IMR-90 (cell line): ENCODE results near the gene SVBP. TPM values are rescaled to one million over a fixed set of nuclear protein-coding genes. Genes with fewer than 3 reads are reported as not detected.

Experiments used
- ATAC-seq: fragments of 200-7000 bp; cut with Tn5 transposase; 2 replicates; pipeline ENCODE4 v1.9.1; 2020; ENCODE audit warnings: low read depth, mild to moderate bottlenecking, moderate library complexity
- BruUV-seq: library from RNA; stranded (reverse); fragments of 400-500 nt; replicated peaks from 2 replicates; lab custom pipeline; 2021; lab: Mats Ljungman, UMichigan
- CTCF ChIA-PET: fragments of 300-600 bp; formaldehyde crosslinking; extraction: SDS; loops from one replicate; lab custom pipeline; 2021; ENCODE audit warnings: antibody characterized with exemption; lab: Yijun Ruan, JAX
- POLR2A ChIA-PET: fragments of 300-600 bp; sonication (Branson Sonifier 250); formaldehyde crosslinking; loops from one replicate; lab custom pipeline; 2022; ENCODE audit warnings: antibody characterized with exemption; ENCODE audit not compliant: unreplicated experiment; lab: Charles Lee
- DNase-seq: peaks from one replicate; pipeline ENCODE4 v3.0.0; 2013
- H2AFZ ChIP-seq: replicated peaks from 2 replicates; pipeline ENCODE3; 2013; ENCODE audit warnings: low read length, mild to moderate bottlenecking; ENCODE audit not compliant: poor library complexity
- H2AK5ac ChIP-seq: 2 replicates; pipeline ENCODE4 v1.6.1; 2013; ENCODE audit warnings: low read depth, low read length, inconsistent platforms
- H2AK9ac ChIP-seq: replicated peaks from 2 replicates; pipeline ENCODE3; 2013; ENCODE audit warnings: mild to moderate bottlenecking, low read depth, low read length, moderate library complexity; ENCODE audit not compliant: poor library complexity
- H2BK120ac ChIP-seq: 2 replicates; pipeline ENCODE4 v1.6.1; 2013; ENCODE audit warnings: low read depth, low read length, inconsistent platforms
- H2BK15ac ChIP-seq: 3 replicates; pipeline ENCODE4 v1.6.1; 2013; ENCODE audit warnings: low read depth, low read length, inconsistent platforms
- H2BK20ac ChIP-seq: 2 replicates; pipeline ENCODE4 v1.6.1; 2013; ENCODE audit warnings: low read depth, mild to moderate bottlenecking, inconsistent platforms, low read length, moderate library complexity
- H2BK5ac ChIP-seq: 2 replicates; pipeline ENCODE4 v1.6.1; 2013; ENCODE audit warnings: mild to moderate bottlenecking, low read depth, low read length, inconsistent platforms; ENCODE audit not compliant: poor library complexity, severe bottlenecking
- H3K14ac ChIP-seq: replicated peaks from 2 replicates; pipeline ENCODE4 v1.6.1; 2013; ENCODE audit warnings: low read depth, low read length, inconsistent platforms
- H3K18ac ChIP-seq: 2 replicates; pipeline ENCODE4 v1.6.1; 2013; ENCODE audit warnings: low read depth, low read length, control low read depth
- H3K23ac ChIP-seq: 2 replicates; pipeline ENCODE4 v1.6.1; 2013; ENCODE audit warnings: low read depth, low read length, inconsistent platforms
- H3K27ac ChIP-seq: 2 replicates; pipeline ENCODE4 v1.5.1; 2013; ENCODE audit warnings: mild to moderate bottlenecking, control low read depth, low read length; ENCODE audit not compliant: insufficient read depth
- H3K27me3 ChIP-seq: 2 replicates; pipeline ENCODE4 v1.6.1; 2013; ENCODE audit warnings: low read length; ENCODE audit not compliant: control insufficient read depth, insufficient read depth
- H3K36me3 ChIP-seq: 2 replicates; pipeline ENCODE4 v1.6.1; 2013; ENCODE audit warnings: low read length, mixed read lengths; ENCODE audit not compliant: control insufficient read depth, insufficient read depth
- H3K4ac ChIP-seq: 2 replicates; pipeline ENCODE4 v1.6.1; 2013; ENCODE audit warnings: low read depth, low read length, inconsistent platforms
- H3K4me1 ChIP-seq: 2 replicates; pipeline ENCODE4 v1.6.1; 2013; ENCODE audit warnings: low read length, mixed read lengths; ENCODE audit not compliant: control insufficient read depth, insufficient read depth
- H3K4me2 ChIP-seq: 2 replicates; pipeline ENCODE4 v1.6.1; 2013; ENCODE audit warnings: low read depth, mild to moderate bottlenecking, control low read depth, low read length, moderate library complexity
- H3K4me3 ChIP-seq: 2 replicates; pipeline ENCODE4 v1.5.1; 2013; ENCODE audit warnings: low read depth, mild to moderate bottlenecking, control low read depth, low read length, moderate library complexity; ENCODE audit not compliant: insufficient read depth
- H3K56ac ChIP-seq: 2 replicates; pipeline ENCODE4 v1.6.1; 2013; ENCODE audit warnings: low read length, inconsistent platforms; ENCODE audit not compliant: insufficient read depth; ENCODE audit errors: extremely low read depth
- H3K79me1 ChIP-seq, 2 experiments: 2 replicates each; pipeline ENCODE4 v1.6.1; 2013; ENCODE audit warnings: low read length in 2 of 2, inconsistent platforms in 1 of 2, low read depth in 1 of 2
- H3K9ac ChIP-seq: 2 replicates; pipeline ENCODE4 v1.6.1; 2013; ENCODE audit warnings: low read depth, low read length, control low read depth
- H3K9me1 ChIP-seq: 2 replicates; pipeline ENCODE4 v1.6.1; 2013; ENCODE audit warnings: low read length, inconsistent platforms; ENCODE audit not compliant: insufficient read depth
- H3K9me3 ChIP-seq: 2 replicates; pipeline ENCODE4 v1.6.1; 2013; ENCODE audit warnings: low read length; ENCODE audit not compliant: control insufficient read depth, insufficient read depth
- H4K20me1 ChIP-seq: 2 replicates; pipeline ENCODE4 v1.6.1; 2013; ENCODE audit warnings: low read length, inconsistent platforms; ENCODE audit not compliant: insufficient read depth
- H4K5ac ChIP-seq: 2 replicates; pipeline ENCODE4 v1.6.1; 2013; ENCODE audit warnings: mild to moderate bottlenecking, low read depth, low read length, control low read depth
- H4K8ac ChIP-seq, 2 experiments: 2 replicates each; pipeline ENCODE4 v1.6.1; 2013; ENCODE audit warnings: low read depth in 2 of 2, low read length in 2 of 2, control low read depth in 1 of 2, inconsistent platforms in 1 of 2
- H4K91ac ChIP-seq: 2 replicates; pipeline ENCODE4 v1.6.1; 2013; ENCODE audit warnings: low read depth, low read length, inconsistent platforms; ENCODE audit not compliant: insufficient read depth
- CEBPB ChIP-seq: IDR thresholded peaks from 2 replicates; pipeline ENCODE4 v1.6.1; 2012; ENCODE audit warnings: low read depth, low read length, improper control_type of control experiment
- FOS ChIP-seq: fragments of 150-350 bp; IDR thresholded peaks from 2 replicates; pipeline ENCODE4 v1.6.1; 2016; ENCODE audit warnings: low read depth, low read length
- NFE2L2 ChIP-seq: fragments of 150-350 bp; IDR thresholded peaks from 2 replicates; pipeline ENCODE4 v1.6.1; 2016; ENCODE audit warnings: low read depth, mild to moderate bottlenecking, low read length
- POLR2A ChIP-seq: IDR thresholded peaks from 2 replicates; pipeline ENCODE4 v1.6.1; 2012; ENCODE audit warnings: mild to moderate bottlenecking, low read depth, low read length
- RAD21 ChIP-seq: IDR thresholded peaks from 2 replicates; pipeline ENCODE4 v1.6.1; 2012; ENCODE audit warnings: low read length, improper control_type of control experiment
- SMC3 ChIP-seq: fragments of 150-350 bp; IDR thresholded peaks from 2 replicates; pipeline ENCODE4 v1.6.1; 2016; ENCODE audit warnings: low read depth, mild to moderate bottlenecking, antibody characterized with exemption, low read length, moderate library complexity
- WGBS, 2 experiments: methylation state at CpG; one replicate each; pipeline versions ENCODE4 v1.1.5 to v1.1.7; 2013; ENCODE audit warnings: missing lambda C conversion rate in 2 of 2; ENCODE audit not compliant: insufficient read length in 1 of 2; ENCODE audit errors: extremely low coverage in 2 of 2; 5-methylcytosine and 5-hydroxymethylcytosine counted together
- dilution Hi-C: fragments of 300-500 bp; cut with HindIII; formaldehyde crosslinking; loops from one replicate; pipeline ENCODE4 v1.14.3; 2018; ENCODE audit warnings: low sequenced_read_pairs; ENCODE audit not compliant: unreplicated experiment
- in situ Hi-C: fragments of 300-500 bp; cut with MboI; formaldehyde crosslinking; loops from 3 replicates; pipeline ENCODE4 v1.14.3; 2019; ENCODE audit warnings: low sequenced_read_pairs, inconsistent platforms, mixed read lengths
- intact Hi-C: fragments of 100-400 bp; cut with micrococcal nuclease; formaldehyde crosslinking; loops from 2 replicates; pipeline ENCODE4 v1.10.0; 2022
- polyA plus RNA-seq, 3 experiments: library from polyadenylated mRNA; depleted of rRNA; stranded (reverse); fragments of >200 nt; gene quantifications; 2 replicates each; pipeline ENCODE4 v1.2.3, GENCODE V29; 2012; ENCODE audit warnings: low replicate concordance in 1 of 3
- total RNA-seq: library from RNA; depleted of rRNA; stranded (reverse); fragments of >200 nt; gene quantifications from 2 replicates; pipeline ENCODE4 v1.2.3, GENCODE V29; 2012

SVBP gene
- total and polyA plus RNA-seq, 2 of the 4 experiments (the other 2 are of a cell fraction), result 9.7 to 11.5 TPM

- Histone ChIP-seq H3K79me1 (peaks cover 13 to 21% of the 10 kb centered on the region in 2 experiments), H4K8ac (no peak overlapping the region), H4K20me1 (no peaks in the 10 kb centered on the region), H3K36me3 (peaks cover 15% of the 10 kb centered on the region), H3K56ac (no peak overlapping the region), H3K18ac (no peak overlapping the region), H3K9me3 (peaks cover 11% of the 10 kb centered on the region), H3K9ac (no peak overlapping the region), H3K4me1 (peaks cover 3% of the 10 kb centered on the region; the same call in 1 of the 2 replicates), H4K5ac (no peak overlapping the region), H3K27me3 (no peaks in the 10 kb centered on the region), H2BK15ac (no peak overlapping the region), H4K91ac (no peak overlapping the region), H2AFZ (no peak overlapping the region), H3K9me1 (peaks cover 12% of the 10 kb centered on the region), H2BK20ac (no peak overlapping the region), H3K23ac (no peak overlapping the region), H3K4ac (no peak overlapping the region), H2AK9ac (no peak overlapping the region), H2BK120ac (no peak overlapping the region), H3K14ac (no peak overlapping the region), H3K4me2 (no peak overlapping the region), H3K27ac (no peak overlapping the region), H2BK5ac (no peak overlapping the region), H3K4me3 (no peak overlapping the region), H2AK5ac (no peak overlapping the region)
- no CpG with 5 or more reads among the region's 2 CpGs for WGBS, 2 experiments
- ChIA-PET POLR2A (no interaction called here), CTCF (no interaction called here)
- no TSS peak for BruUV-seq
- ATAC-seq (no peak), DNase-seq (no peak)
- in situ Hi-C loops (no loop called here), dilution Hi-C loops (no loop called here), intact Hi-C loops (no loop called here)
- TF ChIP-seq SMC3 (no peak), FOS (no peak), NFE2L2 (no peak), POLR2A (no peak), CEBPB (no peak), RAD21 (no peak)
These were observed 34.9 kb upstream of the SVBP start for GRCh38 chr1:42851960-42852607.
